ENCODE results near the gene ADAM33.

The ADAM33 gene

DNA sequence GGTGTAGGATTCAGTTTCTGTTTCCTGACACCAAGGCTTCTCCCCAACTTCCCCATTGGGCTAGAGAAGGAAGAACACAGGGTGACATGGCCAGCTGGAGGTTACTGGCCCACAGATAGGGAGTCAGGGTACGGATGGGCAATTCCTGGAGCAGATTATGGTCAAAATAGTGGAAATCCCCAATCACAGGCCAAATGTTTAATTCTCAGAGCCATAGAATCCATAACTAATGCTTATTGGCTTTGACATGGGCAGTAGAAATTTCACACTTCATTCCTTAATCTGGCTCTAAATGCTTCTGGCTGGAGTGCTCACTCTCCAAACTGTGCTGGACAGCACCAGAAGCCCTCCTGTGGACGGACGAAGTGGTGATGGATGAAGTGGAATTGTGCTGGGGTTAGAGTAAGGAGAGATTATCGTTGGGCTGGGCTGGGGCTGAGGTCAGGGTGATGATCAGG is 29.7 kb upstream of the ADAM33 start:
- Histone ChIP-seq H3K27me3 (replicated peaks; ENCODE audit: control insufficient read depth, insufficient read depth, low read length) (no peaks in the 10 kb centered on the region; the same call in 1 of the 2 replicates), H3K4me3 (replicated peaks; ENCODE audit: low read depth, low read length) (no peak overlapping the region), H3K36me3 (ENCODE audit: control insufficient read depth, insufficient read depth, low read length) (no peaks in the 10 kb centered on the region)
- TF ChIP-seq, protein P1, sequence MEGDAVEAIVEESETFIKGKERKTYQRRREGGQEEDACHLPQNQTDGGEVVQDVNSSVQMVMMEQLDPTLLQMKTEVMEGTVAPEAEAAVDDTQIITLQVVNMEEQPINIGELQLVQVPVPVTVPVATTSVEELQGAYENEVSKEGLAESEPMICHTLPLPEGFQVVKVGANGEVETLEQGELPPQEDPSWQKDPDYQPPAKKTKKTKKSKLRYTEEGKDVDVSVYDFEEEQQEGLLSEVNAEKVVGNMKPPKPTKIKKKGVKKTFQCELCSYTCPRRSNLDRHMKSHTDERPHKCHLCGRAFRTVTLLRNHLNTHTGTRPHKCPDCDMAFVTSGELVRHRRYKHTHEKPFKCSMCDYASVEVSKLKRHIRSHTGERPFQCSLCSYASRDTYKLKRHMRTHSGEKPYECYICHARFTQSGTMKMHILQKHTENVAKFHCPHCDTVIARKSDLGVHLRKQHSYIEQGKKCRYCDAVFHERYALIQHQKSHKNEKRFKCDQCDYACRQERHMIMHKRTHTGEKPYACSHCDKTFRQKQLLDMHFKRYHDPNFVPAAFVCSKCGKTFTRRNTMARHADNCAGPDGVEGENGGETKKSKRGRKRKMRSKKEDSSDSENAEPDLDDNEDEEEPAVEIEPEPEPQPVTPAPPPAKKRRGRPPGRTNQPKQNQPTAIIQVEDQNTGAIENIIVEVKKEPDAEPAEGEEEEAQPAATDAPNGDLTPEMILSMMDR (IDR thresholded peaks at IDR 0.05; ENCODE audit: insufficient read depth, low read length, poor library complexity, severe bottlenecking), result no peak
- DNase-seq (ENCODE audit: extremely low read depth, insufficient read length), result no peak

DNA sequence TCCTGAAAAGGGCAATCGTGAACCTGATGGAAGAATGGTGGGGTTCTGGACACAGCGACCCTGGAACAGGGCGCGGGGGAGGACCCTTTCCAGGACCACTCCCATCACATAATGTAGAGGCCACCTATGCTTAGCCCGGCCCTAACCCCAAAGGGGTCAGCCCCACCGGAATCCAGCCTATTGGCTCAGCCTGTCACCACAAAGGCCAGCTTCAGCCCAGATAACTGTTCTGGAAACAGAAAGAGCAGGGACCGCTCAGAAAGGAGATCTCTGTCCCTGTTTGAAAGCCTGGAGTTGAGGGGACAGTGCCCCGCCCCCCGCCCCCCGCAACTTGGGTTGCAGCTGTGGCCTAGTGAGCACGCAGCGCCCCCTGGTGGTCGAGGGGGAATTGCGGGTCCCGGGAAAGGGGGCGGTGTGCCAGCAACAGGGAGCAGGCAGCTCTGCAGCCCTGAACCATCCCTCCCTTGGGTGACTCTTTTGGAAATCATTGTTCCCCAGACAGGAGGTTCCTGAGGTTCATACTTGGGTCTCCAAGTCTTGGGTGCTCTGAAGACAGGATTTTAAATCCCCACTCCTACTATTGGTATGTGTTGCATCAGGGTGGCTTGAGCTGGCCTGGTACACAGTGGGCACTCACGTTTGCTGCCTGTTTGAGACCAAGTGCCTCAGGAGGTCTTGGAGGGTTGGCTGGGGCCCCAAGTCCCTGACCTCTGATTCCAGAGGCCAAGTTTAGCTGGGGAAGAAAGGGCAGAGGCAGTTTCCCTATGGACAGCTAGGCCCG is 29.1 kb upstream of the ADAM33 start:
- peak; percentile 70 for DNase-seq (ENCODE audit: extremely low read depth, insufficient read length)
- TF ChIP-seq, protein P1 (IDR thresholded peaks at IDR 0.05; ENCODE audit: insufficient read depth, low read length, poor library complexity, severe bottlenecking), result peak; percentile 95
- H3K4me3 ChIP-seq (replicated peaks; ENCODE audit: low read depth, low read length), result no peak overlapping the region
- H3K36me3 ChIP-seq (ENCODE audit: control insufficient read depth, insufficient read depth, low read length), result no peaks in the 10 kb centered on the region
- H3K27me3 ChIP-seq (replicated peaks; ENCODE audit: control insufficient read depth, insufficient read depth, low read length), result no peaks in the 10 kb centered on the region; the same call in 1 of the 2 replicates

DNA sequence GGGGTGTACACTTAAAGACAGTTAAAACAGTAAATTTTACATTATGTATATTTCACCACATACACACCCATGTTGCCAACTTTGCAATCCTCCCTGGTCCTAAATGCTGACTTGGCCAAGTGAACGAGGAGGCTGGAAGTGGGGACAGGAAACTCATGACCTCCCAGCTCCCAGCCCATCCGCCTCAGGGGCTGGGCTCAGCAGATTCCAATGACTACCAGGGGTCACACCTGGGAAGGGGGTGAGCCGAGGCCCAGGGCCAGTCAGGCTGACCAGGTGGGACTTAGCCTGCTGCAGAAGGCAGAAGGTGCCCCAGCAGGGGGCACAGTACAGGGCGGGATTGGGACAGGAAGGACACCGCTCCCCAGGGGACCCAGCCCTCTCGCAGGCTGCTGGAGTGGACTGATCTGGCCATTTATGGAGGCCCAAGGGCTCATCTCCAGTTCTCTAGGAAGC is 28.2 kb upstream of the ADAM33 start:
- H3K27me3 ChIP-seq (replicated peaks; ENCODE audit: control insufficient read depth, insufficient read depth, low read length), result no peaks in the 10 kb centered on the region; the same call in 1 of the 2 replicates
- no peak for DNase-seq (ENCODE audit: extremely low read depth, insufficient read length)
- H3K36me3 ChIP-seq (ENCODE audit: control insufficient read depth, insufficient read depth, low read length), result no peaks in the 10 kb centered on the region
- TF ChIP-seq, protein P1 (IDR thresholded peaks at IDR 0.05; ENCODE audit: insufficient read depth, low read length, poor library complexity, severe bottlenecking), result peak; percentile 26
- H3K4me3 ChIP-seq (replicated peaks; ENCODE audit: low read depth, low read length), result no peak overlapping the region

DNA sequence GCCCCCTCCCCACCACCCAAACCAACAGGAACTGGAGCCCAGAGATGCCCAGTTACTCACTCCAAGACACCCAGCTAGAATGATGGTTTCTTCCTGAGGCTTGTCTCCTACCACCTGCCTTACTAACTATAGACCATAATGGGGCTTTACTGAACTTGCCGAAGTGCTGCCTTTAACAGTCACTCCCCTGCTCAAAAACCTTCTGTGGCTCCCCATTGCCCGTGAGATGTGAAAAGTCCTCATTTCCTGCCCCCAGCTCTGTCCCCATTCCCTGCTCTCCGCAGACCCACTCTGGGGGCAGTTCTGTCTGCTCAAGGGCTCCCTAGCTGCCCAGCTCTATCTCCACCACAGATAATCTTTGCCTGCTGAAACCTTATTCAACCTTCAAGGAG is 25.7 kb upstream of the ADAM33 start:
- H3K4me3 ChIP-seq (replicated peaks; ENCODE audit: low read depth, low read length), result no peak overlapping the region
- no peak for DNase-seq (ENCODE audit: extremely low read depth, insufficient read length)
- TF ChIP-seq, protein P1 (IDR thresholded peaks at IDR 0.05; ENCODE audit: insufficient read depth, low read length, poor library complexity, severe bottlenecking), result no peak
- no peaks in the 10 kb centered on the region for H3K36me3 ChIP-seq (ENCODE audit: control insufficient read depth, insufficient read depth, low read length)
- H3K27me3 ChIP-seq (replicated peaks; ENCODE audit: control insufficient read depth, insufficient read depth, low read length), result no peaks in the 10 kb centered on the region; the same call in 1 of the 2 replicates

DNA sequence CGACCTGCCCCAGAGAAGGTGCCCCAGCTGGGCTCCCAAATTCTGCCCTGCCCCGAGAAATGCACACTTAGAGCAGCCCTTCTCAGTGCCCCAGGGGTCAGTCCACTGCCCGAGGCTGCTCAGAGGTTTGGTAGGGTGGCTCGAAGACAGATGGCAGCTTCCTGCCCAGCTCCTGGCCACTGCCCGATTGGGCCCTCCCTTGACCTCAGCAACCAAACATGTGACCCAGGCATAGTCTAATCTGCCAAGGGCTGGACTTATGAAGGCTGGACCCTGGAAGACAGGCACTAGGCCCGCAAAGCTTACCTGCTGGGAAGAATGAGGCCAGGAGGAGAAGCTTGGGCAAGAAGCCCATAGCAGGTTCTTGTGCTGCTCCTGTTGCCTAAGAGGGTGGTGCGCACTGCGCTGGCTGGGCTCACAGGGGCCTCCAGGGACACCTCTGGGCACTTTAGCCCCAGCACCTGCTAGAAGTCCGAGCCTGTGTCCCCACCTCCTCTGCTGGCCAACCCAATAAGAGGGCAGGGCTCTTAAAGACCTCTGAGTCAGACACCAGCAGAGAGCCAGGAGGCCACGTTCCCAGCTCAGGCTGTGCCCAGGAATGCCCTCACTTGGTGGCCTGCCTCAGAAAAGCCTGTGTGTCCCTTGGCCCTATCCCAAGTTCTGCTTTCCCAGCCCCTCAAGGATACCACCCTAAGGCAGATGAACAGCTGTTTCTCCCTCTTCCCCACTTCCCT is 25.1 kb upstream of the ADAM33 start:
- Histone ChIP-seq H3K4me3 (replicated peaks; ENCODE audit: low read depth, low read length) (no peak overlapping the region), H3K27me3 (replicated peaks; ENCODE audit: control insufficient read depth, insufficient read depth, low read length) (no peaks in the 10 kb centered on the region; the same call in none of the 2 replicates), H3K36me3 (ENCODE audit: control insufficient read depth, insufficient read depth, low read length) (no peaks in the 10 kb centered on the region)
- no peak for DNase-seq (ENCODE audit: extremely low read depth, insufficient read length)
- TF ChIP-seq, protein P1 (IDR thresholded peaks at IDR 0.05; ENCODE audit: insufficient read depth, low read length, poor library complexity, severe bottlenecking), result no peak
